PFSK-1 (cell line): Measurements from ENCODE around the gene SEMA3A.

ENCODE experiments used
- FOXP2 ChIP-seq: optimal IDR thresholded peaks from 2 replicates; pipeline ENCODE3; 2011; ENCODE audit warnings: borderline replicate concordance, control low read depth, inconsistent platforms; ENCODE audit not compliant: insufficient read depth; ENCODE audit errors: extremely low read length, extremely low read depth
- POLR2AphosphoS5 ChIP-seq: IDR thresholded peaks from 2 replicates; pipeline ENCODE4 v1.6.1; 2012; ENCODE audit warnings: low read depth, mild to moderate bottlenecking, control low read depth, low read length, moderate library complexity
- REST ChIP-seq, 2 experiments: IDR thresholded peaks; 2 replicates each; pipeline versions ENCODE4 v1.6.1 to v1.8.0; 2011 to 2012; ENCODE audit warnings: low read depth in 2 of 2, low read length in 2 of 2, control low read depth in 1 of 2, inconsistent platforms in 1 of 2, mild to moderate bottlenecking in 1 of 2, moderate library complexity in 1 of 2; ENCODE audit not compliant: insufficient read depth in 1 of 2
- SIN3A ChIP-seq: IDR thresholded peaks from 2 replicates; pipeline ENCODE4 v1.6.1; 2012; ENCODE audit warnings: mild to moderate bottlenecking, low read length, moderate library complexity, borderline replicate concordance; ENCODE audit not compliant: insufficient read depth
- TAF1 ChIP-seq: IDR thresholded peaks from 2 replicates; pipeline ENCODE4 v1.6.1; 2012; ENCODE audit warnings: low read length, control low read depth, borderline replicate concordance; ENCODE audit not compliant: insufficient read depth

GRCh38 chr7:84113286-84113685 is 81.3 kb downstream of the SEMA3A start:
- TF ChIP-seq POLR2AphosphoS5 (no peak), REST (IDR thresholded peaks at IDR 0.05; ENCODE audit: insufficient read depth in 1 of 2, low read depth in 2 of 2, low read length in 2 of 2) (no peak), TAF1 (no peak), SIN3A (no peak), FOXP2 (no peak)
